Measurements from ENCODE around the gene CERK.
"Not testable (repeated sequence)": the region's sequence is repeated elsewhere in the genome, so short reads cannot be mapped to it uniquely, and the experiment has no call there.

CERK gene

GRCh38 chr22:46652081-46652846, 85.8 kb downstream of the CERK start:
- no peak overlapping the region for H3K9ac ChIP-seq (ENCODE audit: low read length)
- H3K4me2 ChIP-seq (ENCODE audit: low read length): no peak overlapping the region
- no peak overlapping the region for H3K27ac ChIP-seq (ENCODE audit: low read length)
- no peak overlapping the region for H3K4me3 ChIP-seq (ENCODE audit: low read length)
- H3K79me2 ChIP-seq (ENCODE audit: low read length): 0 out of 2 replicates have a peak, but pooled peaks cover 4% of the 10 kb centered on the region
- peaks cover 3% of the 10 kb centered on the region for H3K36me3 ChIP-seq (replicated peaks; ENCODE audit: low read depth, low read length)
- peaks cover 11% of the 10 kb centered on the region for H3K4me1 ChIP-seq (ENCODE audit: low read length)
- H2AFZ ChIP-seq (ENCODE audit: low read depth, low read length): no peak overlapping the region
- TF ChIP-seq EZH2phosphoT487 (IDR thresholded peaks at IDR 0.05; ENCODE audit: low read depth): no peak
- H3K9me3 ChIP-seq (ENCODE audit: insufficient read depth, low read length): no peaks in the 10 kb centered on the region
- H4K20me1 ChIP-seq (ENCODE audit: insufficient read depth, low read length): peaks cover 88% of the 10 kb centered on the region
- H3K27me3 ChIP-seq (ENCODE audit: low read depth, low read length): no peaks in the 10 kb centered on the region

GRCh38 chr22:46651316-46651715, 86.7 kb downstream of the CERK start:
- Histone ChIP-seq H3K36me3 (replicated peaks; ENCODE audit: low read depth, low read length) (peaks cover 3% of the 10 kb centered on the region), H3K79me2 (ENCODE audit: low read length) (0 out of 2 replicates have a peak, but pooled peaks cover 4% of the 10 kb centered on the region), H3K4me2 (ENCODE audit: low read length) (no peak overlapping the region), H3K9me3 (ENCODE audit: insufficient read depth, low read length) (no peaks in the 10 kb centered on the region), H3K4me1 (ENCODE audit: low read length) (peaks cover 11% of the 10 kb centered on the region), H3K9ac (ENCODE audit: low read length) (no peak overlapping the region), H4K20me1 (ENCODE audit: insufficient read depth, low read length) (peaks cover 84% of the 10 kb centered on the region), H3K27me3 (ENCODE audit: low read depth, low read length) (no peaks in the 10 kb centered on the region), H3K4me3 (ENCODE audit: low read length) (no peak overlapping the region), H3K27ac (ENCODE audit: low read length) (no peak overlapping the region), H2AFZ (ENCODE audit: low read depth, low read length) (no peak overlapping the region)
- TF ChIP-seq EZH2phosphoT487 (IDR thresholded peaks at IDR 0.05; ENCODE audit: low read depth): no peak
- TF ChIP-seq CTCF (IDR thresholded peaks at IDR 0.05; ENCODE audit: low read depth, low read length): no peak

GRCh38 chr22:46650078-46650810, 87.8 kb downstream of the CERK start:
- Histone ChIP-seq H3K4me1 (ENCODE audit: low read length) (peaks cover 11% of the 10 kb centered on the region), H3K9me3 (ENCODE audit: insufficient read depth, low read length) (no peaks in the 10 kb centered on the region), H3K27me3 (ENCODE audit: low read depth, low read length) (no peaks in the 10 kb centered on the region), H3K27ac (ENCODE audit: low read length) (no peak overlapping the region), H2AFZ (ENCODE audit: low read depth, low read length) (no peak overlapping the region), H3K79me2 (ENCODE audit: low read length) (0 out of 2 replicates have a peak, but pooled peaks cover 4% of the 10 kb centered on the region), H3K9ac (ENCODE audit: low read length) (no peak overlapping the region), H3K36me3 (replicated peaks; ENCODE audit: low read depth, low read length) (peaks cover 3% of the 10 kb centered on the region), H3K4me3 (ENCODE audit: low read length) (no peak overlapping the region), H3K4me2 (ENCODE audit: low read length) (no peak overlapping the region), H4K20me1 (ENCODE audit: insufficient read depth, low read length) (peaks cover 86% of the 10 kb centered on the region)
- TF ChIP-seq CTCF (IDR thresholded peaks at IDR 0.05; ENCODE audit: low read depth, low read length) (no peak), EZH2phosphoT487 (IDR thresholded peaks at IDR 0.05; ENCODE audit: low read depth) (no peak)

- no peaks in the 10 kb centered on the region for H3K27me3 ChIP-seq (ENCODE audit: low read depth, low read length)
- no peaks in the 10 kb centered on the region for H3K9me3 ChIP-seq (ENCODE audit: insufficient read depth, low read length)
- H3K4me2 ChIP-seq (ENCODE audit: low read length): no peak overlapping the region
- peaks cover 86% of the 10 kb centered on the region for H4K20me1 ChIP-seq (ENCODE audit: insufficient read depth, low read length)
- no peak overlapping the region for H3K4me3 ChIP-seq (ENCODE audit: low read length)
- TF ChIP-seq EZH2phosphoT487 (IDR thresholded peaks at IDR 0.05; ENCODE audit: low read depth) (no peak), CTCF (IDR thresholded peaks at IDR 0.05; ENCODE audit: low read depth, low read length) (no peak)
- no peak overlapping the region for H2AFZ ChIP-seq (ENCODE audit: low read depth, low read length)
- no peak overlapping the region for H3K9ac ChIP-seq (ENCODE audit: low read length)
- H3K36me3 ChIP-seq (replicated peaks; ENCODE audit: low read depth, low read length): peaks cover 3% of the 10 kb centered on the region
- no peaks in the 10 kb centered on the region for H3K79me2 ChIP-seq (ENCODE audit: low read length)
- H3K27ac ChIP-seq (ENCODE audit: low read length): no peak overlapping the region
- H3K4me1 ChIP-seq (ENCODE audit: low read length): peaks cover 11% of the 10 kb centered on the region
Observed at GRCh38 chr22:46649141-46650077, 88.6 kb downstream of the CERK start.

- not testable (repeated sequence) for H2AFZ ChIP-seq (ENCODE audit: low read depth, low read length); H3K36me3 ChIP-seq (replicated peaks; ENCODE audit: low read depth, low read length); H3K9ac ChIP-seq (ENCODE audit: low read length); H3K27ac ChIP-seq (ENCODE audit: low read length); H3K27me3 ChIP-seq (ENCODE audit: low read depth, low read length); H3K9me3 ChIP-seq (ENCODE audit: insufficient read depth, low read length); H3K4me2 ChIP-seq (ENCODE audit: low read length); H3K4me3 ChIP-seq (ENCODE audit: low read length); H3K79me2 ChIP-seq (ENCODE audit: low read length); H3K4me1 ChIP-seq (ENCODE audit: low read length)
- H4K20me1 ChIP-seq (ENCODE audit: insufficient read depth, low read length): peaks cover 88% of the 10 kb centered on the region
Observed at GRCh38 chr22:46648225-46648820, 89.7 kb downstream of the CERK start.

All from OCI-LY3 (cell line).